Measurements from ENCODE around the gene ING2.

DNA sequence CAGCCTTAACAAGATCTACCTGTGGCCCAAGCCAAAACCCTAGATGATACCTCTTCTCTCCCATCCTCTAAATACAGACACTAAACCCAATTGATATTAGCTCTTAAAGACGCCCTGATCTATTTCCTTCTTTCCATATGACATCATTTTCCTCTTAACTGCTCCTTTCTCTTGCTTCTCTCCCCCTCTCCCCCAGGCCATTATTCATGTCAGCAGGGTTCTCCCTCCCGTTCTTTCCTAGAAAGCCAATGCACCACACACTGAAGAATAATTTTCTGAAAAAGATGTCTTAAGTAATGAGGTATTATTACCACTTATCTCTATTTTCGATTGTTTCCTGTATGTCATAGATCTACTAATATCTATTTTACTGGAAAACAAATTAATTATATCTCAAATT lies 9.7 kb upstream of the ING2 start:
- TF ChIP-seq, protein P1, sequence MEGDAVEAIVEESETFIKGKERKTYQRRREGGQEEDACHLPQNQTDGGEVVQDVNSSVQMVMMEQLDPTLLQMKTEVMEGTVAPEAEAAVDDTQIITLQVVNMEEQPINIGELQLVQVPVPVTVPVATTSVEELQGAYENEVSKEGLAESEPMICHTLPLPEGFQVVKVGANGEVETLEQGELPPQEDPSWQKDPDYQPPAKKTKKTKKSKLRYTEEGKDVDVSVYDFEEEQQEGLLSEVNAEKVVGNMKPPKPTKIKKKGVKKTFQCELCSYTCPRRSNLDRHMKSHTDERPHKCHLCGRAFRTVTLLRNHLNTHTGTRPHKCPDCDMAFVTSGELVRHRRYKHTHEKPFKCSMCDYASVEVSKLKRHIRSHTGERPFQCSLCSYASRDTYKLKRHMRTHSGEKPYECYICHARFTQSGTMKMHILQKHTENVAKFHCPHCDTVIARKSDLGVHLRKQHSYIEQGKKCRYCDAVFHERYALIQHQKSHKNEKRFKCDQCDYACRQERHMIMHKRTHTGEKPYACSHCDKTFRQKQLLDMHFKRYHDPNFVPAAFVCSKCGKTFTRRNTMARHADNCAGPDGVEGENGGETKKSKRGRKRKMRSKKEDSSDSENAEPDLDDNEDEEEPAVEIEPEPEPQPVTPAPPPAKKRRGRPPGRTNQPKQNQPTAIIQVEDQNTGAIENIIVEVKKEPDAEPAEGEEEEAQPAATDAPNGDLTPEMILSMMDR (optimal IDR thresholded peaks at IDR 0.05 in 1 of 3, IDR thresholded peaks at IDR 0.05 in 1 of 3, conservative IDR thresholded peaks at IDR 0.05 in 1 of 3; ENCODE audit: extremely low read depth in 1 of 3, insufficient read depth in 2 of 3, low read length in 3 of 3): no peak
- no peak for TF ChIP-seq EZH2 (IDR thresholded peaks at IDR 0.05; ENCODE audit: low read length)

Measured in keratinocyte (primary cell).